Measurements from ENCODE around the gene DBF4B.

The DBF4B gene

DNA sequence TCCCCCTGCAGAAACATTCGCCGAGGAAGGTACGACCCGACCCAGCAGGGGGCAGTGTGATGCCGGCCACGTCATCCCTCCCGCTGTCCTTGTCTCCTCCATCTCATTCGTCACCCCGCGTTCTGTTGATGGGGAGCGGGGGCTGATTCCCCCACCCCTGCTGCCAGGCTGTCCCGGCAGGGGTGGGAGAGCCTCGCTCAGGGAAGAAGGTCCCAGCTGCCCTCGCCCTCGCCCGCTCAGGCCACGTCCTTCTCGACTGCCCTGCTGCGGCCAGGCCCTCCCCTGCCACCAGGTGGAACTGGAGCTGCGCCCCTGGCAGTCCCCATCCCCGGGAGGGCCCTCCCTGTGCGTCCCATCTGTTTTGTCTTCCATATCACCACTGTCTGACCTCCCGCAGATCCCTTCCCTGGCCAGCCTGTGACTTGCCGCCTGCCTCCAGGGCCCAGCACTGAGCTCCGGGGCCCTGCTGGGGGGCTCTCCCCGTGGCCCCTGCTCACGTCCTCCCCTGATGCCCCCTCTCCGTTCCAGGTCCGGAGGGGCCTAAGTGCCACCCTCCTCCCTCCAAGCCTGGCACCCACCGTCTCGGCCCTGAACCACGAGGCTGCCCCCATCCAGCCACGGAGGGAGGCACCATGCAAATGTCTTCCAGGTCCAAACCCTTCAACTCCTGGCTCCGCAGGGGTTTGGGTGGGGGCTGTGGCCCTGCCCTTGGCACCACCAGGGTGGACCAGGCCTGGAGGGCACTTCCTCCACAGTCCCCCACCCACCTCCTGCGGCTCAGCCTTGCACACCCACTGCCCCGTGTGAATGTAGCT, 71.0 kb downstream of the DBF4B start:
- peak; percentile 92 for TF ChIP-seq CTCF (IDR thresholded peaks at IDR 0.05; ENCODE audit: low read depth, low read length, missing control alignments)
- no peak for DNase-seq (ENCODE audit: low read depth)
- H3K4me3 ChIP-seq (ENCODE audit: low read depth, low read length), result peak overlapping the region; percentile 47

DNA sequence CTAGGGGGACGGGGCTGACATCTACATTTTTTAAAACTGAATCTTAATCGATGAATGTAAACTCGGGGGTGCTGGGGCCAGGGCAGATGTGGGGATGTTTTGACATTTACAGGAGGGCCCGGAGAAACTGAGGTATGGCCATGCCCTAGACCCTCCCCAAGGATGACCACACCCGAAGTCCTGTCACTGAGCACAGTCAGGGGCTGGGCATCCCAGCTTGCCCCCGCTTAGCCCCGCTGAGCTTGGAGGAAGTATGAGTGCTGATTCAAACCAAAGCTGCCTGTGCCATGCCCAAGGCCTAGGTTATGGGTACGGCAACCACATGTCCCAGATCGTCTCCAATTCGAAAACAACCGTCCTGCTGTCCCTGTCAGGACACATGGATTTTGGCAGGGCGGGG, 71.7 kb downstream of the DBF4B start:
- TF ChIP-seq CTCF (IDR thresholded peaks at IDR 0.05; ENCODE audit: low read depth, low read length, missing control alignments), result no peak
- DNase-seq (ENCODE audit: low read depth), result no peak
- H3K4me3 ChIP-seq (ENCODE audit: low read depth, low read length), result no peak overlapping the region

DNA sequence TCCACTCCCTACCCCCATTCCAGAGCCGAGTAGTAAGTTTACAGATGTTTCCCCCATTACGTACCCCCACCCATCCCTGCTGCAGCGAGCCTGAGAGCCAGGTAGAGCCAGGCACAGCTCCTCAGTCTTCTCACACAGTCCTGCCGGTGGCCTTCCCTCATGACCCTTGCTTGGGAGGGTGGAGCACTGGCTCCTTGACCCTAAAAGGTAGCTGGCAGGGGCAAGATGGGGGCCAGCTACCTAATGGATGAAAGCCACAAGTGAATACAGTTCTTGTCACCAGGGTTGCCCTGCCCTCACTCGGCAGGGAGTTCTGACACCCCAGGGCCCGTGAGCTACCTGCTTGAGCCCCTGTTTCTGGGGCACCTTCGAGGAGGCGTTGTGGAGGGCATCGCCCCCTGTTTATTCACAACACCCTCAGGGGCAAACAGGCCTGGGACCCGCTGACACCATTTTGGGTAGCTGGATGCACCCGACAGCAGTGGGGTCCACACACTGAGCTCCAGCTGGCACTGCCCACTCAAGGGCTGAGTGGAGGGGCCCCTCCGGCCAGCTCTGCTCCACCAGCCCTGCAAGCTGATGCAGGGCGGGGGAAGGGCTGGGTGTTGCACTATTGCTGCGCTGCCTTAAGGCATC, 72.5 kb downstream of the DBF4B start:
- no peak overlapping the region for H3K4me3 ChIP-seq (ENCODE audit: low read depth, low read length)
- no peak for DNase-seq (ENCODE audit: low read depth)
- TF ChIP-seq CTCF (IDR thresholded peaks at IDR 0.05; ENCODE audit: low read depth, low read length, missing control alignments), result no peak

GRCh38 chr17:44781551-44782325, 73.3 kb downstream of the DBF4B start:
- no peak overlapping the region for H3K4me3 ChIP-seq (ENCODE audit: low read depth, low read length)
- DNase-seq (ENCODE audit: low read depth), result no peak

GRCh38 chr17:44782326-44782850, 73.9 kb downstream of the DBF4B start:
- no peak overlapping the region for H3K4me3 ChIP-seq (ENCODE audit: low read depth, low read length)

More at GRCh38 chr17:44781551-44782325, 73.3 kb downstream of the DBF4B start:
- TF ChIP-seq CTCF (IDR thresholded peaks at IDR 0.05; ENCODE audit: low read depth, low read length, missing control alignments), result no peak

DNA sequence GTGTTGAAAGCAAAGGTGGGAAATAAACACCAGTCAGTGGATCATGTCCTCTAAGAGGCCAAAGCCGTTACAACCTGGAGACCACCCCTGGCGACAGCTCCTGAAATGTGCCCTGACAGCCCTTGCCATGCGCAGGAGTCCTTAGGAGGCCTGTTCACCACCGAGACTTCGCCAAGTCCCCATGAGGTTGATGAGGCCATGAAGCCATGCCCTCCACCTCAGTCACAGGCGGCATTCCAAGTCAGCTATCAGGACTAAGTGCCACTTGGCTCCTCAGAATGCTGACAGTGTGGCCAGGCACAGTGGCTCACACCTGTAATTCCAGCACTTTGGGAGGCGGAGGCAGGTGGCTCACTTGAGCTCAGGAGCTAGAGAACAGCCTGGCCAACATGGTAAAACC, 77.5 kb downstream of the DBF4B start:
- no peak for DNase-seq (ENCODE audit: low read depth)
- no peak overlapping the region for H3K4me3 ChIP-seq (ENCODE audit: low read depth, low read length)
- no peak for TF ChIP-seq CTCF (IDR thresholded peaks at IDR 0.05; ENCODE audit: low read depth, low read length, missing control alignments)

More at GRCh38 chr17:44782326-44782850, 73.9 kb downstream of the DBF4B start:
- no peak for DNase-seq (ENCODE audit: low read depth)
- no peak for TF ChIP-seq CTCF (IDR thresholded peaks at IDR 0.05; ENCODE audit: low read depth, low read length, missing control alignments)
